OCI-LY3 (cell line): ENCODE data around the gene INVS.
"Not testable (repeated sequence)": the region's sequence is repeated elsewhere in the genome, so short reads cannot be mapped to it uniquely, and the experiment has no call there.

ENCODE experiments used
- H2AFZ ChIP-seq: fragments of 200-600, 300-600 bp; shearing (Covaris generic); 2 replicates; pipeline ENCODE4 v1.6.0; 2014; ENCODE audit warnings: antibody characterized with exemption, low read depth, low read length
- H3K27ac ChIP-seq: fragments of 200-600, 300-600 bp; sonication (generic); 2 replicates; pipeline ENCODE4 v1.5.1; 2014; ENCODE audit warnings: mild to moderate bottlenecking, low read length, moderate library complexity, mixed read lengths
- H3K27me3 ChIP-seq: fragments of 200-600, 300-600 bp; sonication (generic); 2 replicates; pipeline ENCODE4 v1.6.1; 2014; ENCODE audit warnings: low read depth, low read length, mixed read lengths
- H3K36me3 ChIP-seq: fragments of 200-600, 300-600 bp; sonication (generic); replicated peaks from 2 replicates; pipeline ENCODE3; 2014; ENCODE audit warnings: low read depth, low read length, mixed read lengths
- H3K4me1 ChIP-seq: fragments of 300-600, 200-600 bp; sonication (generic); 2 replicates; pipeline ENCODE4 v1.6.1; 2014; ENCODE audit warnings: low read length, mixed read lengths
- H3K4me2 ChIP-seq: fragments of 200-600, 300-600 bp; sonication (generic); 2 replicates; pipeline ENCODE4 v1.6.1; 2014; ENCODE audit warnings: low read length, mixed read lengths
- H3K4me3 ChIP-seq: fragments of 300-600, 200-600 bp; sonication (generic); 2 replicates; pipeline ENCODE4 v1.5.1; 2014; ENCODE audit warnings: antibody characterized with exemption, mild to moderate bottlenecking, low read length, moderate library complexity
- H3K79me2 ChIP-seq: fragments of 300-600, 200-600 bp; shearing (Covaris generic); 2 replicates; pipeline ENCODE4 v1.6.1; 2014; ENCODE audit warnings: mild to moderate bottlenecking, low read length, mixed read lengths
- H3K9ac ChIP-seq: fragments of 300-600, 200-600 bp; shearing (Covaris generic); 2 replicates; pipeline ENCODE4 v1.6.0; 2014; ENCODE audit warnings: mild to moderate bottlenecking, low read length, moderate library complexity
- H3K9me3 ChIP-seq: fragments of 200-600, 300-600 bp; shearing (Covaris generic); 2 replicates; pipeline ENCODE4 v1.6.1; 2014; ENCODE audit warnings: low read length, mixed read lengths; ENCODE audit not compliant: insufficient read depth
- H4K20me1 ChIP-seq: fragments of 200-600, 300-600 bp; sonication (generic); 2 replicates; pipeline ENCODE4 v1.6.1; 2016; ENCODE audit warnings: low read length, mixed read lengths; ENCODE audit not compliant: insufficient read depth
- CTCF ChIP-seq: fragments of 200-600, 300-600 bp; sonication (generic); IDR thresholded peaks from 2 replicates; pipeline ENCODE4 v1.5.1; 2014; ENCODE audit warnings: antibody characterized with exemption, low read length, low read depth
- EZH2phosphoT487 ChIP-seq: fragments of 200-600 bp; shearing (Covaris generic); IDR thresholded peaks from 2 replicates; pipeline ENCODE4 v1.6.1; 2018; ENCODE audit warnings: antibody characterized with exemption, mixed run types, low read depth

INVS gene

GRCh38 chr9:100064872-100065581 lies 34.0 kb upstream of the INVS start:
- H3K27ac ChIP-seq, result no peak overlapping the region
- no peaks in the 10 kb centered on the region for H3K27me3 ChIP-seq
- H3K9ac ChIP-seq, result no peak overlapping the region
- H2AFZ ChIP-seq, result no peak overlapping the region
- no peak overlapping the region for H3K4me2 ChIP-seq
- peaks cover 9% of the 10 kb centered on the region for H3K4me1 ChIP-seq
- peaks cover 5% of the 10 kb centered on the region for H3K36me3 ChIP-seq
- H3K79me2 ChIP-seq, result peaks cover under 1% of the 10 kb centered on the region; the same call in 1 of the 2 replicates
- H3K4me3 ChIP-seq, result no peak overlapping the region
- H3K9me3 ChIP-seq, result no peaks in the 10 kb centered on the region
- TF ChIP-seq EZH2phosphoT487 (no peak), CTCF (no peak)
- peaks cover 4% of the 10 kb centered on the region; the same call in 1 of the 2 replicates for H4K20me1 ChIP-seq

- peaks cover 8% of the 10 kb centered on the region for H3K4me1 ChIP-seq
- peaks cover 6% of the 10 kb centered on the region; the same call in 1 of the 2 replicates for H3K79me2 ChIP-seq
- H3K27me3 ChIP-seq, result no peaks in the 10 kb centered on the region
- H3K27ac ChIP-seq, result no peak overlapping the region
- H2AFZ ChIP-seq, result no peak overlapping the region
- no peaks in the 10 kb centered on the region for H3K9me3 ChIP-seq
- H3K9ac ChIP-seq, result no peak overlapping the region
- H3K36me3 ChIP-seq, result peaks cover 5% of the 10 kb centered on the region
- H3K4me3 ChIP-seq, result no peak overlapping the region
- H3K4me2 ChIP-seq, result no peak overlapping the region
- peaks cover 4% of the 10 kb centered on the region; the same call in 1 of the 2 replicates for H4K20me1 ChIP-seq
- TF ChIP-seq CTCF (no peak), EZH2phosphoT487 (no peak)
These were observed 32.5 kb upstream of the INVS start for GRCh38 chr9:100066539-100066938.

- not testable (repeated sequence) for H3K9ac ChIP-seq, H3K36me3 ChIP-seq, H3K79me2 ChIP-seq
These were observed 31.1 kb upstream of the INVS start for GRCh38 chr9:100067990-100068389.

GRCh38 chr9:100069068-100069467 lies 30.0 kb upstream of the INVS start:
- H3K9ac ChIP-seq, H3K27me3 ChIP-seq, H3K4me2 ChIP-seq, H3K27ac ChIP-seq, H3K79me2 ChIP-seq, H3K4me3 ChIP-seq, H4K20me1 ChIP-seq, H3K36me3 ChIP-seq, H2AFZ ChIP-seq, H3K4me1 ChIP-seq, H3K9me3 ChIP-seq: not testable (repeated sequence)

More at GRCh38 chr9:100067990-100068389, 31.1 kb upstream of the INVS start:
- H3K27me3 ChIP-seq, H3K27ac ChIP-seq, H2AFZ ChIP-seq, H3K4me3 ChIP-seq, H4K20me1 ChIP-seq, H3K4me1 ChIP-seq, H3K9me3 ChIP-seq, H3K4me2 ChIP-seq: not testable (repeated sequence)
